Raji (cell line): Measurements from ENCODE around the gene CLIC5.

Experiments
- POLR2A ChIP-seq: IDR thresholded peaks from 2 replicates; pipeline ENCODE4 v1.6.1; 2011; ENCODE audit warnings: low read depth, low read length, control low read depth; ENCODE audit not compliant: insufficient read depth

Gene CLIC5

GRCh38 chr6:45930420-45931040 lies 85.1 kb downstream of the CLIC5 start:
- no peak for TF ChIP-seq POLR2A

- TF ChIP-seq POLR2A = no peak
Measured at GRCh38 chr6:45929421-45930361, 86.0 kb downstream of the CLIC5 start.

DNA sequence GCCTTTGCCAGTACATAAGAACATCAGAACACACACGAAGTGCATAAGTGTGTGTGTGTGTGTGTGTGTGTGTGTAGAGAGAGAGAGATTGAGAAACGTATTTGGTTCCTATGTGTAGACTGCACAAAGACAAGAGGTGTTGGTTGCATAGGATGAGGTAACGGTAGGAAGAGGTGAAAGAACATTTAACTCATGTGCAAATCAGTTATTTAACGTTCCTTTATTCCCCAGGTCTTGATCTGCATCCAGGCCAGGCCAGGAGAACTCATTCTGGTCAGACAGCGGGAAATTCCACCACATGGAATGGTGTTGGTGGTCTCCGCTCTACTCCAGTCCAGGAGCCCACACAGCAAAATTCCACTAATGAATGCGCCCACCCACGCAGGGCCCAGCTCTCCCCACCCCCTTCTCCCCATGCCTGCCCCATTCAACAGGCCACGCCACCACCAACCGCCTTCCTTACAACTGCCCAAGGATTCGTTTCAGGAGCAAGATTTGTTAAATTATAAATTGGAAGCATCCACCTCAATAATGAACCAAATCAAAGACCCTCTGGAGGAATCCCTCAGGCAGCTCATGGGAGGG lies 86.8 kb downstream of the CLIC5 start:
- TF ChIP-seq POLR2A = no peak

DNA sequence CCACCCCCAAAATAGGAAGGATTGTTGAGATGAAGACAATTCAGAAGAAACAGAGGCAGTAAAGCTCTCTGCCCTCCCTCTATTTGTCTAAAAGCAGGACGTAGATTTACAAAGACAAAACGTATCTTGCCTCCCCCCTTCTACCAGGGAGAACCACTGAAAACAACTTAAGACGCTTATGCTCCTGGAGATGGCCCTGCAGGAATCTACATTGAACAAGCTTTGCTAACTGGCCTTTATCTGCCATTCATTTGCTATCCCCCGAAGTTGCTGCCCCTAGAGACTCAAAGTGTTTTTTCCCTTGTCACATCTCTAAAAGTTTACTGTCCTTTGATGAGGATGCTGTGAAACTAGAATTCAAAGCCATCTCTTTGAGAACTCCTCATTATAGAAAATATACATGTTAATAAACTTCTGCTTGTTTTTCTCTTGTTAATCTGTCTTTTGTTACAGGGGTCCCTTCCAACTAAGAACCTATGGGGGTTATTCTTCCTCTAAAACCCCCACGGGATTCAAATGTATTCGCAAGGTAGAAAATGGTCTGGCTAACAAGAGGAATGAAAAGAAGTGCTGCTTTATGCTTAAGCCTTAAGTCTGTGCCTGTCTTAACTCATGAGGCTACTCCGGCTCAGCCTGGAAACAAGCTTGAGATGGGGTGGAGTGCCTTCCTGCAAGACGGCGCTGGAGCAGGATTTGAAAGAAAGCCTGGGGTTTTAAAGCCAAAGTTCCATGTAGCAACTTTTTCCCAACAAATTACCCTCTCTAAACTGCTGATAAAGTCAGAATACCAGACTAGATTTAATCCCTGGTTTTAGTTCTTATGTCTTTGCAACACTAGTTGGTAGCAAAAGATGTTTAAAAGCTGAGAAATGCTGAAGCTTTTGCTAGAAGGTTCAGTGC lies 88.0 kb downstream of the CLIC5 start:
- no peak for TF ChIP-seq POLR2A

DNA sequence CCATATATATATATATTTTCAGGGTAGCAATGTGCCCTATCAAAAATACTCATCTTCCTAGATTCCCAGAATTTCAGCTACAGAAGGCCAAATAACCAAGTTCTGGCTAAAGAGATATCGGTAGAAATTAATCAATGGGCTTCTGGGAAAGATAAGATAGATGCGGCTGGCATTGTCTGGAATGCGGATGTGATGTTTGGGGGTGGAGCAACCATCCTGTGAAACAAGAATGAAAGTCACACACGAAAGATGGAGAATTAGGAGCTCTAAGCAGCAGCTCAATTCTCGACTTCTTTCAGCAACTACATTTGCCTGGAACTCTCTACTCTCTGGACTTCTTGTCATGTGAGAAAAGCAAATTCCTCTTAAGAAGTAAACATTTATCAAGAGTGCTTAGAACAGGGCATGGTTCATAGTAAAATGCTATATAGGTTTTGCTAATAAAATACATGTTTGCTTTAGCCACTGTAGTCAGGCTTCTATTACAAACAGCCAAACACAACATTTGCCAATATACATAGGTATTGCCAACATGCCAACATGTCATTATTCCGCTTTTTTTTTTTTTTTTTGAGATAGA lies 90.8 kb downstream of the CLIC5 start:
- no peak for TF ChIP-seq POLR2A

DNA sequence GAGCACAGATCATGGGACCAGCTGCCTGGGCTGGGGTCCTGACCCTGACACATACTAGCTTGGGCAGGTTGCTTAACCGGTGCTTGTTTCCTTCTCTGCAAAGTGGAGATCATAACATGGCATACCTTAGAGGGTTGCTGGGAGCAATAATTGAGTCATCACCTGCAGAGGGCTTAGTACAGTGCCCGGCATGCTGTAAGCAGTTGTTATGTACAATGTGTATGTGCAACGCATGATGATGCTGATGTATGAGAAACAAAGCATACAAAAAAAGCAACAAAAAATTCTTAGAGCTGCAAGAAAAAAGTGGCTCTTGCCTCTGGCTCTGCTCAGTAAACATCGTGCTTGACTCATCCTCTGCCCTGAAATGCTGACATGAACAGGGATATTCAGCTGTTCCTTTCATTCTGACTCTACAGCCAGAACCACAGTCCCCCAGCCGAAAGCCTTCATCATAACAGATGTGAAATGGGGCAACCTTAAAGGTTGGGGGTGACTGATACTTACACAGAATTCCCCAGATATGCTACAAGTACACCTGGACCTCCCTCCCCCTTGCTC lies 91.7 kb downstream of the CLIC5 start:
- no peak for TF ChIP-seq POLR2A

GRCh38 chr6:45922728-45923351 lies 92.8 kb downstream of the CLIC5 start:
- no peak for TF ChIP-seq POLR2A

DNA sequence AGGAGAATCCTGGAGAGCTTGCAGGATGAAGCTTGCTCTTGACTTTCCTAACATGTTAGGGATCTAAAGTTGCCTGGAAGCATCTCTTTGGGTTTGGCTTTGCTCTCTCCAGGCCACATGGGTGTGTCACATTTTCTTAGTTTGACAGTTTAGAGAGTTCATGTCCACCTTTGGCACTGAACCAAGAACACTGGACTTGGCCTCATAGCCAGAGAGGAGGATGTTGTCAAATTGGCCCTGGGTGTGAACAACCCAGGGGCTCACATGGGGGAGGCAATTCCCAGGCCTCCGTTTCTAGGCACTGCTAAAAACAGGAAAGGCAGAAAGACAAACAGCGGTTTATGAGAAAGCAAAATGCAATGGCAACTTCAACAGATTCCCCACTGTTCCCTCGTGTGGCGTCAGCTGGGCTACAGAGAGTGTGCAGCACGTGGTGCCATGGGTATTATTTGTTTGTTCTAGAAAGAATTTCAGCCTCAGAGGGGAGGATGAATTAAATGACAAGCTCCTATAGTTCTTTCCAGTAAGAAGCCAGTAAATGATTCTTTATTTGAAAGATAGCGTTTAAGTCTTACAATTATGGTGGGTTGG lies 93.9 kb downstream of the CLIC5 start:
- TF ChIP-seq POLR2A = no peak

- TF ChIP-seq POLR2A = no peak
Measured at GRCh38 chr6:45920819-45921511, 94.7 kb downstream of the CLIC5 start.

DNA sequence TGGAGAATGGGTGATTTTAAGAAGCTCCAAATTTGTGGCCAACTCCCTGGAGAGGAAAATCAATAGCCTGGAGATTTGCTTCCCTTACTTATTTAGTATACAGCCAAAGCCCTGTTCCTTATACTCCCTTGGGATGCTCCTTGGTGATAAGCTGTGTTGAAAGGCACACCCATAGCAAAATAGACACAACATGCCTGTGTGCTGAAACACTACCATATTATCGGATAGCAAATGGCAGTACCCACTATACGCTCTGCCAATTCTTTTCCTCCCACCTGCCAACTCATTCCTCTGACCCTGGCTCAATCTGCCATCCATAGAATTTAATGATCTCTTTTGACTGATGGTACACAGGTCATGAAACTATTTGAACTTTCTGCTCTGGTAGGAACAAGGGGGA lies 98.2 kb downstream of the CLIC5 start:
- no peak for TF ChIP-seq POLR2A

DNA sequence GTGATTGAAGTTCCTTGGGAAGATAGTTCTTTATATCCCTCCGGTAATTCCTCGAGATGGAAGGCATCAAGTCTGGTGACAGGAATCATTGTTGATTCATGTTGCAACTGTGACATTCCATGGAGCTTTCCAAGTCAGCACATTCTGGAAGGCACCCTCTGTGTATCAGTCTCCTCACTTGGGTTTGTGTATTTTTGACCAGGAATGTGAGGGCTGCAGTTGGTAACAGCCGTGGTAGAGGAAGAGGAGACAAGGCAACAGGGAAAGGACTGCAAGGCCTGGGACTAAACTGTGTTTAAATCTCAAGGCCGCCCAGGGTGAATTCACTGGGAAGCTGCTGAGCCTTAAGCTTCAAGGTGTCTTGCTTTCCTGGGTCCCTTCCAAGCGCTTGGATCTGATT lies 99.0 kb downstream of the CLIC5 start:
- no peak for TF ChIP-seq POLR2A

DNA sequence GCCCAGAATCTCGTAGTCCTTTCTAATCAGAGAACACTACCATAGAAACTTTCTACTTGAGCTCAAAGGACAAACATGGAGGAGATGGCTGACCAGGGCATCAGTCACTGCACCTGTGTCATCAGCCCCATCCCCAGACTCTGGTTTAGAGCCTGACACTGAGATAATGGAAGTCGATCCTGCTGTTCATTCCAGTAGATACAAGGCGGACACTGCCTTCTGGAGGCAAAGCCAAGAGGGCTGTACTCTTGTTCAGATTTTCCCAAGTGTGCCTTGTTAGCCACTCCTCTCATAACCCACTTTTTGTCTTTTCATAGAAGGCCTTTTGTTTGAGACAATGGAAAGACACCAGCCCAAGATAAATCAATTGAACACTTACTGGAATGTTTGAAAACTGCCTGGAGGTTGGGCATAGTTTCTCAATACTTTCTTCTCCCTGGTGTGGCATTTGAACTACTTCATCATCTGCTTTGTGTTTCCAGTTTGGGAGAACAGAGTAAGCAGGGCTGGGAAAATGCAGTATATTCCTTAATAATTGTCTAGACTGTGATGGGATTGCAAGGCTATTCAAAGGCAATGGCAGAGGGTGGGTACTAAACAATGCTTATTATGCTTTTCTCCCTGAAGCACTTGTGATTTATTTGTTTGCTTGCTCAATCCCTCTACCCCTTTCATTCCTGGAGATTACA lies 99.7 kb downstream of the CLIC5 start:
- no peak for TF ChIP-seq POLR2A
